DOHH2 (cell line): Measurements from ENCODE around the gene MPHOSPH9.

Experiments used
- H3F3A ChIP-seq: fragments of 200-600 bp; sonication (generic), shearing (Covaris generic); 2 replicates; pipeline ENCODE4 v1.6.0; 2016; ENCODE audit warnings: antibody characterized with exemption, mild to moderate bottlenecking; ENCODE audit not compliant: control insufficient read depth, insufficient read depth
- H3K27ac ChIP-seq: fragments of 200-600 bp; sonication (generic); 2 replicates; pipeline ENCODE4 v1.5.1; 2014; ENCODE audit warnings: low read depth, mild to moderate bottlenecking, low read length, moderate library complexity
- H3K27me3 ChIP-seq: fragments of 200-600 bp; sonication (generic); 2 replicates; pipeline ENCODE4 v1.6.1; 2014; ENCODE audit warnings: mild to moderate bottlenecking, low read length, mixed read lengths; ENCODE audit not compliant: control insufficient read depth
- H3K36me3 ChIP-seq: fragments of 200-600 bp; sonication (generic); 2 replicates; pipeline ENCODE4 v1.6.1; 2014; ENCODE audit warnings: mild to moderate bottlenecking, low read length, moderate library complexity, mixed read lengths; ENCODE audit not compliant: control insufficient read depth
- H3K4me1 ChIP-seq: fragments of 200-600 bp; sonication (generic); 2 replicates; pipeline ENCODE4 v1.6.1; 2014; ENCODE audit warnings: mild to moderate bottlenecking, low read length, mixed read lengths; ENCODE audit not compliant: control insufficient read depth
- H3K4me2 ChIP-seq: fragments of 200-600 bp; sonication (generic); 2 replicates; pipeline ENCODE4 v1.6.0; 2014; ENCODE audit warnings: mild to moderate bottlenecking, low read length, moderate library complexity
- H3K4me3 ChIP-seq: fragments of 200-600 bp; sonication (generic); 2 replicates; pipeline ENCODE4 v1.5.1; 2014; ENCODE audit warnings: mild to moderate bottlenecking, low read length, mixed read lengths
- H3K79me2 ChIP-seq: fragments of 200-600 bp; sonication (generic); 2 replicates; pipeline ENCODE4 v1.6.1; 2014; ENCODE audit warnings: mild to moderate bottlenecking, low read length, mixed read lengths; ENCODE audit not compliant: control insufficient read depth
- H3K9me2 ChIP-seq: fragments of 200-600 bp; sonication (generic); replicated peaks from 2 replicates; pipeline ENCODE4 v1.6.1; 2014; ENCODE audit warnings: mild to moderate bottlenecking, low read length, mixed read lengths; ENCODE audit not compliant: control insufficient read depth
- H3K9me3 ChIP-seq: fragments of 200-600 bp; sonication (generic); 2 replicates; pipeline ENCODE4 v1.6.1; 2014; ENCODE audit warnings: antibody characterized with exemption, low read length, mixed read lengths; ENCODE audit not compliant: control insufficient read depth, insufficient read depth
- H4K20me1 ChIP-seq: fragments of 200-600 bp; sonication (generic); 2 replicates; pipeline ENCODE4 v1.6.0; 2014; ENCODE audit warnings: low read depth, mild to moderate bottlenecking, antibody characterized with exemption, low read length, moderate library complexity; ENCODE audit not compliant: control insufficient read depth, insufficient read depth
- CTCF ChIP-seq: fragments of 200-600 bp; sonication (generic); IDR thresholded peaks from one replicate; pipeline ENCODE4 v1.5.1; 2014; ENCODE audit warnings: antibody characterized with exemption, mild to moderate bottlenecking, low read depth, low read length; ENCODE audit not compliant: poor library complexity, severe bottlenecking
- EZH2phosphoT487 ChIP-seq: fragments of 200-600 bp; sonication (generic); IDR thresholded peaks from 2 replicates; pipeline ENCODE4 v1.6.1; 2017; ENCODE audit warnings: borderline replicate concordance, mild to moderate bottlenecking, antibody characterized with exemption, low read length, moderate library complexity, mixed read lengths

MPHOSPH9 gene

DNA sequence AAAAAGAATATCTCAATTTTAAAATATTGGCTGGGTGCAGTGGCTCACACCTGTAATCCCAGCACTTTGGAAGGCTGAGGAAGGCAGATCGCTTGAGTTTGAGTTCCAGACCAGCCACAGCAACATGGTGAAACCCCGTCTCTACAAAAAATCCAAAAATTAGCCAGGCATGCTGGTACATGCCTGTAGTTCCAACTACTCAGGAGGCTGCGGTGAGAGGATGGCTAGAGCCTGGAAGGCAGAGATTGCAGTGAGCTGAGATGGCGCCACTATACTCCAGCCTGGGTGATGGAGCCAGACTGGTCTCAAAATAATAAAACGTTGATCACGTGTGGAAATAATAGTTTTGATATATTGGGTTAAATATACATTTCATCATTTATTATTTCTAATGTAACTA lies 6.0 kb upstream of the MPHOSPH9 start:
- no peaks in the 10 kb centered on the region; the same call in 1 of the 2 replicates for H4K20me1 ChIP-seq
- H3K4me2 ChIP-seq = no peak overlapping the region
- H3K36me3 ChIP-seq = peaks cover 59% of the 10 kb centered on the region

GRCh38 chr12:123238330-123238682 lies 5.4 kb upstream of the MPHOSPH9 start:
- TF ChIP-seq EZH2phosphoT487 (no peak), CTCF (no peak)
- Histone ChIP-seq H3F3A (peaks cover 31% of the 10 kb centered on the region), H3K9me2 (no peaks in the 10 kb centered on the region), H3K4me3 (peak overlapping the region; percentile 64), H3K9me3 (no peaks in the 10 kb centered on the region), H3K4me2 (peak overlapping the region; percentile 66), H3K36me3 (peaks cover 62% of the 10 kb centered on the region), H3K27me3 (no peaks in the 10 kb centered on the region), H3K79me2 (peaks cover 90% of the 10 kb centered on the region), H4K20me1 (no peaks in the 10 kb centered on the region; the same call in 1 of the 2 replicates), H3K27ac (peak overlapping the region; percentile 85), H3K4me1 (peaks cover 61% of the 10 kb centered on the region)

More for the DNA sequence above, 6.0 kb upstream of the MPHOSPH9 start:
- H3K4me1 ChIP-seq = peaks cover 61% of the 10 kb centered on the region
- H3K4me3 ChIP-seq = no peak overlapping the region
- H3K9me2 ChIP-seq = no peaks in the 10 kb centered on the region
- no peaks in the 10 kb centered on the region for H3K9me3 ChIP-seq
- H3K27me3 ChIP-seq = no peaks in the 10 kb centered on the region
- H3K27ac ChIP-seq = no peak overlapping the region
- H3K79me2 ChIP-seq = peaks cover 89% of the 10 kb centered on the region
- H3F3A ChIP-seq = peaks cover 31% of the 10 kb centered on the region
- TF ChIP-seq CTCF (no peak), EZH2phosphoT487 (no peak)

DNA sequence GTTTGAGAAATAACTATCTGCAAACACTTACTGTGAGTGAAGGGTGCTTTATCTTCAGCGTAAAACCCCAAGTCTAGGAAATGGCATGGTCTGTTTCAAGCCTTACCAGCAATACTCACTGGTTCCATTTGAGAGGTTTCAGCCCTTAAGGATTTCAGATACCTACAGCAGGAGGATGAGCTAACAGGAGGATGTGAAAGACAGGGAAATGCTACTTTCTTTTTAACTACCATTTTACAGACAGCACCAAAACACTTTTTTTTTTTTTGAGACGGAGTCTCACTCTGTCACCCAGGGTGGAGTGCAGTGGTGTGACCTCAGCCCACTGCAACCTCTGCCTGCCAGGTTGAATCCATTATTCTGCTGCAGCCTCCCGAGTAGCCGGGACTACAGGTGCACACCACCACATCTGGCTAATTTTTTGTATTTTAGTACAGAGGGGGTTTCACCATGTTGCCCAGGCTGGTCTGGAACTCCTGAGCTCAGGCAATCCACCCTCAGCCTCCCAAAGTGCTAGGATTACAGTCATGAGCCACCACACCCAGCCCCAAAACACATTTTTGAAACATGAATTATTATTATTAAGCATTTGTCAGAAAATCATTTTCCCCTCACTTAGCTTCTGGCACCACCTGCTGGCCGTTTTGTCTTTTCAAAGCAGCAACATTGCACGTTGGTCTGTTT lies 4.8 kb upstream of the MPHOSPH9 start:
- Histone ChIP-seq H3K79me2 (peaks cover 89% of the 10 kb centered on the region), H3K4me3 (peak overlapping the region; percentile 64), H3K27ac (peak overlapping the region; percentile 85), H3K9me3 (no peaks in the 10 kb centered on the region), H3K36me3 (peaks cover 59% of the 10 kb centered on the region), H3K27me3 (no peaks in the 10 kb centered on the region), H3K9me2 (no peaks in the 10 kb centered on the region), H3K4me1 (peaks cover 60% of the 10 kb centered on the region), H3K4me2 (peak overlapping the region; percentile 66), H3F3A (peaks cover 31% of the 10 kb centered on the region), H4K20me1 (no peaks in the 10 kb centered on the region; the same call in 1 of the 2 replicates)
- TF ChIP-seq EZH2phosphoT487 (no peak), CTCF (peak; percentile 76)
